Central memory CD4-positive, alpha-beta T cell (primary cell): ENCODE measurements around the gene NAPEPLD.
A peak's percentile ranks its signal among the peaks of the same experiment; 100 is the strongest.
"Not testable (repeated sequence)": the region's sequence is repeated elsewhere in the genome, so short reads cannot be mapped to it uniquely, and the experiment has no call there.

Experiments used
- DNase-seq: peaks from one replicate; pipeline ENCODE4 v3.0.0; 2022
- total RNA-seq, 3 experiments: gene quantifications; one replicate each; lab custom pipeline; 2026; lab: John Stamatoyannopoulos, UW

Gene NAPEPLD
- 7.4 to 13.1 (median 8.5) reads per million in 3 experiments for total RNA-seq

DNA sequence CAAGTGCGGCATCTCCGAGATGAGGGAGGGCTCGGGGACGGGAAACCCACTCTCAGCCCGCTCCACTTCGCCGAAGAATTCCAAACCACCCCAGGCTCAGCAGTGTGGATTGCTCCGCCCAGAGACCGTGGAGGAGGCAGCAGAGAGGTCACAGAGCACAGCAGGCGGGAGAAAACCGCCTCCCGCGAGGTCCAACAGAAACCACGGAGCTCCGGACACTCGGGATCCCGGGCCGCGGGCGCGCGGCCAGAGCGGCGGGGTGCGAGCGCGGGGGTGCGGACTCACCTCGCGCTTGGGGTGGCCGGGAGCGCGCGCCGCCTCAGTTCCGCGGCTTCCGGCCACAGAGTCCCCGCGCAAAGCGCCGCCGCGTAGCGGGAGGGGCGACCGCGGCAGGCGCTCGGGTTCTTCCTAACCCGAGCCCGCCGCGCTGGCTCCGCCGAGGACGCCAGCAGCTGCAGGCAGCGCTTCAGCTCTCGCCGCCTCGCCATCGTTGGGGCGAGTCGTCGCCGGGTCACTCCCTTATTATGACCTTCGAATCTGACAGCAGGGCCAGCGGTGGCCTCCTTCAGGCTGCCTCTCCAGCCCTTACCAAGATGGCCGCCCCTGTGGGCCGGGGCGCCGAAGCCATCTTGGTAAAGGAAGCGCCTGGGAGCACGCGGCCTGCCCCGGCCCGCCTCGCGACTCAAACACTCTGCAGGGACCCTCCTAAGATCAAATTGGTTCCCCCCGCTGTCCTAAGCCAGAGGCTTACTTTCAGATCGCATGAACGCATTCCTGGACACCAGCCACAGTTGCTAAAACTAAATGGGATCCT is at the start of gene NAPEPLD:
Gene NAPEPLD, minus strand, starts transcription at position 106 of the 814 bp plus-strand sequence. CDS start 20,323 bp downstream, outside the sequence.
- DNase-seq = peak; percentile 79

DNA sequence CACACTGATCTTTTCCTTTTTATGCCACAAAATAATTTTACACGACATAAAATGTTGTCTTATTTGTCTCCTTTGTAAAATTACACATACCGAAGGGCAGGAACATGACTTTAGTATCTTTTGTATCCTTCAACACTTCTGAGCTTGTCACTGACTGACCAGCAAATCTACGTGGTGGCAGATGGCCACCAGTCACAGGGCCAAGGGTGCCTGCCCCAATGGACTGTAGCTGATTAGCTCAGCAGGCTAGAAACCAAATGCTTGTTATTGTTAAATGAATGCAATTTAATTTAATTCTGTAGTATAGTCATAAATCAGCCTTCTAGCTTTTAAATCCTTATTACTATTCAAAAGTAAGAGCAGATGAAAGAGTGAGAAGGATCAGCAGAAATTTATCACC is 49.2 kb upstream of the NAPEPLD start:
- not testable (repeated sequence) for DNase-seq

DNA sequence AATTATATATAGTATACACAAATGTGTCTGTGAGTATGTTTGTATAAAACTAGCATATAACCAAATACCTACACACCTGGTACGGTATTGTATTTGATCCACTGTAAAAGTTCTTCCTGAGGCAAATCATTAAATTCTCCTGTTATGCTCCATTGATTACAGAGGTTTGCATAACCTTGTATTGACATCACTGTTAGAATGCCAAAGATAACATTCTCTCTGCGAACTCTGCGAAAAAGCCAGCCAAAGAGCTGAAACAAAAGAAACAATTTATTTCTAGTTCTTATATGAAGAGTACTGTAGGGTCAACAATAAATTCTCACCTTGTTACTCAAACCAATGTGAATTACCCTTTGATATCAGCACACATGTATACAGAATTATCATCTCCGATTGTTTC is 46.5 kb upstream of the NAPEPLD start:
- DNase-seq = not testable (repeated sequence)

DNA sequence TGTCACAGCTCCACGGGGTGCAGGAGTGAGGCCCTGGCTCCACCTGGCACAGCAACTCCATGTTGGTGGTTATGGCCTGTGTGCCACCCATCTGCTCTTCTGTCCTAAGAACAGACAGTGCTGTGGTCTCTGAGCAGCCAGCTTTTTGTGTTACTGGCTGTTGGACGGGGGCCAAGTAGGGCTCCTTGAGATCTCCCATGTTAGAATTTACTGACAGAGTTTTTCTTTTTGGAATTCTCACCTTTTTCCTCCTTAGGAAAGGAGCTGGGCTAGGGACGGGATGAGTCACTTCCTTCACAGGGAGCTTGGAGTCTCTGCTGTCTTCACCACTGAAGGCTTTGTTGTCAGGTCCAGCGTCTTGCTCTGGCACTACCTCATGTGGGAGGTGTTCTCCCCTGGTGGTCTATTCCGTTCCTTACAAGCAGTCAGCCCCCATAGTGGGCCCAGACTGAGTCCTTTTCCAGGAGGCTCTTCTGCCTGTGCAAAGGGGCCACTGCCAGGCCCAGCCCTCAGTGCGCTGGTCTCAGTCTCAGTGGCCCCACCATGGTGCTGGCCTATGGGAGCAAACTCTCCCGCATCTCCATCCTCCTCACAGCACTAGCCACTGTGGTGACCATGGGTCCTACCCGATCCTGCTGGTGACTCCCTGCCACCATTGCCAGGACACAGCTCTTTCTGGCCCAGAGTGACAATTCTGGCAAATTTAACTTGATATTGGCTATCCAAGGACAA is 23.7 kb upstream of the NAPEPLD start:
- not testable (repeated sequence) for DNase-seq

DNA sequence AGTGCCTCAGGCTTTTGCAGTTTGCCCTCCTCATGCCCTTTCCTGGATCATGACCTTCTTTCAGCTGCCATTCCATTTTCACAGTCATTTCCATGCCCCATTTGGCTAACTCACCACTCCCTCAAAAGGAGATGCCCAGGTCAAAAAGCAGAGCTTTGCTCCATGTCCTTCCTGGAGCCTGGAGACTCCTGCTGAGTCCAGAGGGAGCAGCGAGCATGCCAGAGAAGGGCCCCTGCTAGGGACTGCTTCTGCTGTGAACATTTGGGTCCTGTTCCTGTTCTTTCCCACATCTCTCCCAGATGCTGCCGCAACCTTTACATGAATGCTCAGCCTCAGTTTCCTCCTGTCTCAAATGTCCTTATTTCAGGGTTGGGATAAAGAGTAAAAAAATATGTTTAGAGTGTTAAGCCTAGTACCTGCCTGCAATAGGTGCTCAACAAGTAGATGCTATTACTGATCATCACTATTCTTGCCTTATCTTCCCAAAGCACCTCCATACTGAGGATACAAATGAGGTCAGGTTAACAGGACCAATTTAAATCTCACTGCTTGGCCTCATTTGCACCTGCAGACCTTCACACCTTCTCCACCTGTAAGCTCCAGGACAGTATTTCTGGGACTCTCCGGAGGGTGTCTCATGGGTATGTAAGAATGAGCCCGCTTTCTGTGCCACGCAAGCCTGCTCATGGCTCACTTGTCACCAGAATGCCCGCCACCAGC is 23.0 kb upstream of the NAPEPLD start:
- DNase-seq = not testable (repeated sequence)

DNA sequence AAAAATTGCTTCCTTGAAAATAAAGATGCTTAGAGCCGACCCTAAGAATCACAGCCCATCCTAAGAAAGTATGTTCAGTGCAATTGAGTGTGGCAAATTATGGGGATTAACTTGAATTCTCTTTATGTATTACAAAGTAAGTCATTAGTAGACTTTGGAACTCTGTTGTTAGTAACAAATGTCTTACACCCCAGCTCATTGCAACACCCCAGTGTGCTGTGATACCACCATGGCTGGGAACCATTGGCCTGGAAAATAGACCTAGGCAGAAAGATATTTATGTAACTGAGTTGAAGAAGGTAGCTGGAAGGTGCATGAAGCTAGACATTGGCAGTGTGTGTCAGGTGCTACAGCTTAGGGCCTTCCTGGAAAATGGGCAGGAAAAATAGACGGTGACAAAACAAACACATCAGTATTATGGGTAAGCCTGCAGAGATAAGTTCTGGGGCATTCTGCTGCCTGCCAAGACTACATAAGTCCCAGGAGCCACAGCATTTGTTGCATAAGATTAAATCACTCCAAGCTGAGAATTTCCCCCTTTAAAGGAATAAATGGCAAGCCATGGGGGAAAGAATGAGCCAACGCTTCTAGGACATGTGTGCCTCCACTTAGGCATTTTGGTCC is 18.1 kb upstream of the NAPEPLD start:
- not testable (repeated sequence) for DNase-seq

DNA sequence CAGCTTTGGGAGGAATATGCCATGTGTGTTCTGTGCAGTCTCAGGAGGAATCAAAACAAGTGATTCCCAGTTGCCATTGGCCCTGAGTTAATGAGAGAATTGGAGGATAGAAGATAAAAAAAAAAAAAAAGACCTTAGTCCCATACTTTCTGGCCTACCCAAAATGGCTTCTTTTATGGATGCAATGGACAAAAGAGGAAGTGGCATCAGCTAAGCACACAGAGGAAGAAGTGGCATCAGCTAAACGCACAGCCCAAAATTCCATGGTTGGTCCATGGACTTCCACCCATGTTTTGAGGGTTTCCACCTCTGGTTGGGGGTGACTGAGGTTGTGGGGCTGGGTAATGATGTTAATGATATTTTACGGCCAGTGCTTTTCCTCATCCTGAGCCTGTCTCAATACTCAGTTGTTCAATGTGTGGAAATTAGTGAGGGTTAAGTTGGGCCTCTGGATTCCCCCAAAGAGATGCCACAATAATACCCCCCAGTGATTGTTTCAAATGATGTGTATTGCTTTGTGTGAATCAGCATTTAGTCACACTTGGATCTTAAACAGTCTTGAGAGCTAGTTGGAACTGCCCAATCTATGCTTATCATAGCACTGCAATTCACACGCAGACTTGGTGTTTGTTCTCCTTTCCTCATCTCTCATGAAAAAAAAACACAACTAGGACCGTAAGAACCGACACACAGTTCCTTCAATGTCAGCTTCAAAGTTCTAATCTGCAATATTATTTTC is 14.4 kb upstream of the NAPEPLD start:
- not testable (repeated sequence) for DNase-seq

DNA sequence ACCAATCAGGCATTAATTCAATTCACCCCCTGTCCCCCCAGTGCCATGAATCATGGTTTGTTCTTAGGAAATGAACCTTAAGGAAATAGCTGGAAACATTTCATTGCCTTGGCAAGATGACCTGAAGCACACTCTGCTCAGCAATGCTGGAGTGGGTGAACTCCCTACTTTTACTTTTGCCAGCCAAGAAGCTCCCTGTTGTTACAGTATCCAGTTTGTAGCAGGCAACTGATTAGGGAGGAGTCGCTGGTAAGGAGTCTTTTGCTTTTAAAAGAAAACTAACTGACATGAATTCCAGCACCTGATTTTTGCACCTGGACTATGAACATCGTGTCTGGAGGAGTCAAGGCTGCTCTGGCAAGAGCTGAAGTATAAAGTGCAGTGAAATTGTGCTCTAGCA is 13.7 kb upstream of the NAPEPLD start:
- not testable (repeated sequence) for DNase-seq

DNA sequence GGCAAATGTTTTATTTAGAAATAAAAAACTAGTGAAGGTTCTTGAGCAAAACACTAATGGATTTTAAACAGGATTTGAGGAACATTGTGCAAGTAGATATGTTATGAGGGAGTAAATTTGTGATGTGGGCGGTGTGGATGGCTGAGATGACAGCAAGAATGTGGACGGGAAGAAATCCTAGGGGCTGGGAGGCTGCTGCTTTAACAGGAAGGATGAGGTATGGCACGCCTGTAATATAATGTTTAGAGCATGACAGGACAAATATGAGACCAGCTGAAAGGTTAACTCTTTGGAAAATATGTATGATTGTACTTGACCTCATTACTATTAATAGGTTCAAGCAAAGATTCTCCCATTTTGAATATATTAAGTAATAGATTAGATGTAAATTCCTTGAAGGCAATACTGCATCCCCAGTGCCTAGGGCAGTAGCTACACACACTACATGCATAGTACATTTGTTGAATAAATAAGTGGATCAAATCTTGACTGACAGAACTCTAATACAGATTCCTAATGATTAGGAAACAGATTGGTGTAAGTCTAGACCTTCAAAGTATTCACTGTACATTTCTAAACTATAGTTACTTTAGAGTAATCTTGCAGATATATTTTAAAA is 13.2 kb upstream of the NAPEPLD start:
- DNase-seq = not testable (repeated sequence)

DNA sequence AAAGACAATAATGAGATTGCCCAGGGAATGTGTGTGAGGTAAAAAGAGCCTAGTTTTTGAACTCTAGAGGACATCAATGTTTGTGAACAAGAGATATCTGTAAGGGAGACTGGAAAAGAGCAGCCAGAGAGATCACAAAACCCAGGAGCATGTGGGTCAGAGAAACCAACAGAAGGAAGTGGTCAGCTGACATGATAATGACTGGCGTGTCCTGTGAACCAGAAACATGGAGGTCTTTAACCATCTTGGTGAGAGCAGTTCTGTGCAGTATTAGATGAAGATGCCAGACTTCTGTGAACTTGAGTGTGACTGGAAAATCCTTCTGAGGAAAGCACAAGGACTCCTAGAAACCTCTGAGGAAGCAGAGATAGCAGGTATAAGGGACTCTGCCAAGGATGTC is 10.2 kb upstream of the NAPEPLD start:
- DNase-seq = not testable (repeated sequence)

DNA sequence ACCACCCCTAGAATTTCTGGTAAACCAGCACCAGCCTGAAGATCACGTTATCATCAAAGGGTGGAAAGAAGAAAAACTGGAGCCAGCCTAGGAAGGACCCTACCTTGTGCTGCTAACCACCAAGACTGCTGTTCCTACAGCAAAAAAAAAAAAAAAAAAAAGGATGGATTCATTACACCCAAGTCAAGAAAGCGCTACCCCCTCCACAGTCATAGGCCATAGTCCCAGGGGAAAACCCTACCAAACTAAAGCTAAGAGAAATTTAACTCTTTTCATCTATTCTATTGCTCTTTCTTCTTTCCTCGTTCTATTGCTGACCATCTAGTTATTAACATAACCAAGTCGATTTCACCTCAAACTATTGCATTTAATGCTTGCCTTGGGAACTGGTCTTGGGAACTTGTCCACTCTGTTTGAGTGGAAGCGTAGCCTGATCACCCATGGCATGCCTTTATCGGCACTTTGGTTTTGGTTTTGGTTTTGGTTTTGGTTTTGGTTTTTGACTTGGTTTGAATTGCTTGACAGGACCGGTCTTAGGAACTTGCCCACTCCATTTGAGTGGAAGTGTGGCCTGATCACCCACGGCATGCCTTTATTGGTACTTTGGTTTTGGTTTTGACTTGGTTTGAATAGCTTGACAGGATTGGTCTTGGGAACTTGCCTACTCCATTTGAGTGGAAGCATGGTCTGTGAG is 6.6 kb upstream of the NAPEPLD start:
- DNase-seq = peak; percentile 25

DNA sequence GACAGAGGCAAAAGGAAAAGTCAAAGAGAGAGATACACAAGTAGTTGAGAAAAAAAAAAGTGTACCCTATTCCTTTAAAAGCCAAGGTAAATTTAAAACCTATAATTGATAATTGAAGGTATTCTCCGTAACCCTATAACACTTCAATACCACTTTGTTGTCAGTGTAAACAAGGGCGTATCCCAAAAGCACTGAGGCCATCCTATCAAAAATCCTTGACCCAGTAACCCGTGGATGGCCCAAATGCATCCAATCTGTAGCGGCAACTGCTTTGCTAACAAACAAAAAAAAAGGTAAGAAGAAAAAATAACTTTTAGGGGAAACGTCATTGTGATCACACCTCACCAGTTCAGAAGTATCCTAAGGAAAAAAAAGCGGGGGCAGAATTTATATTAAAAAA is 5.1 kb upstream of the NAPEPLD start:
- DNase-seq = no peak

DNA sequence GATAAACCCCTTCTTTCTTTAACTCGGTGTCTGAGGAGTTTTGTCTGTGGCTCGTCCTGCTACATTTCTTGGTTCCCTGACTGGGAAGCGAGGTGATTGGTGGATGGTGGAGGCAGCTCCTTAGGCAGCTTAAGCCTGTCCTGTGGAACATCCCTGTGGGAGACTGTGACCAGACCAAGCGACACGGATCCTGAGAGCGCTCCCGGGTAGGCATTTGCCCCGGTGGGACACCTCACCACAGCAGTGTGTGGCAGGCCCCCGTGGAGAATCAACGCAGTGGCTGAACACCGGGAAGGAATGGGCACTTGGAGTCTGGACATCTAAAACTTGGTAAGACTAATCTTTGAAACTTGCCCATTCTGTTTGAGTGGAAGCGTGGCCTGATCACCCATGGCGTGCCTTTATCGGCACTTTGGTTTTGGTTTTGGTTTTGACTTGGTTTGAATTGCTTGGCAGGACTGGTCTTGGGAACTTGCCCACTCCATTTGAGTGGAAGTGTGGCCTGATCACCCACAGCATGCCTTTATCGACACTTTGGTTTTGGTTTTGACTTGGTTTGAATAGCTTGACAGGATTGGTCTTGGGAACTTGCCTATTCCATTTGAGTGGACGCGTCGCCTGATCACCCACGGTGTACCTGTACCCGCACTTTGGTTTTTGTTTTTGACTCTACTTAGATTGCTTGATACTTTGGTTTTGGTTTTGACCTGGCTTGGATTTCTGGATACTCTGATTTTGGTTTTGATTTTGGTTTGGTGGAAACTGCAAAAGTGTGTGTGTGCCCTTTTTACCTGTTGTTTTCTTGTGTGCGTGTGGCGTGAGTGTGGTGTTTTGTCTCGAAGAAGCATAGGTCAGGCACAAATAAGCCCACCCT is 4.1 kb upstream of the NAPEPLD start:
- DNase-seq = not testable (repeated sequence)

DNA sequence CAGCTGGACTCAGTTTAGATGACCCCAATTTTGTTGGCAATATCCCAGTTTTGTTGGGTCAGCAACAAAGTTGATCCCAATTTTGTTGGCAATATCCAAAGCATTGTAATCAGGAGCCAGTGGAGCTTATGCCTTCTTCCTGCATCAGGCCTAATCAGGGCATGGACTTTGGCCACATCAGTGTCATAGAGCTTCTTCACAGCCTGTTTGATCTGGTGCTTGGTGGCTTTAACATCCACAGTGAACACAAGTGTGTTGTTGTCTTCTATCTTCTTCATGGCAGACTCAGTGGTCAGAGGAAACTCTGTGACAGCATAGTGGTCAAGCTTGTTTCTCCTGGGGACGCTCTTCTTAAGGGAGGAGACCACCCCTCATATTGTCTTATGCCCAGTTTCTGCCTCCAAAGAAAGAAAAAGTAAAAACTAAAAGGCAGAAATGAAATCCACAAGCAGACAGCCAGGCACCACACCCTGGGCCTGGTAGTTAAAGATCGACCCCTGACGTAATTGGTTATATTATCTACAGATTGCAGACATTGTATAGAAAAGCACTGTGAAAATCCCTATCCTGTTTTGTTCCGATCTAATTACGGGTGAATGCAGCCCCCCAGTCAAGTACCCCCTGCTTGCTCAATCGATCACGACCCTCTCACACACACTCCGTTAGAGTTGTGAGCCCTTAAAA is 3.2 kb upstream of the NAPEPLD start:
- not testable (repeated sequence) for DNase-seq

DNA sequence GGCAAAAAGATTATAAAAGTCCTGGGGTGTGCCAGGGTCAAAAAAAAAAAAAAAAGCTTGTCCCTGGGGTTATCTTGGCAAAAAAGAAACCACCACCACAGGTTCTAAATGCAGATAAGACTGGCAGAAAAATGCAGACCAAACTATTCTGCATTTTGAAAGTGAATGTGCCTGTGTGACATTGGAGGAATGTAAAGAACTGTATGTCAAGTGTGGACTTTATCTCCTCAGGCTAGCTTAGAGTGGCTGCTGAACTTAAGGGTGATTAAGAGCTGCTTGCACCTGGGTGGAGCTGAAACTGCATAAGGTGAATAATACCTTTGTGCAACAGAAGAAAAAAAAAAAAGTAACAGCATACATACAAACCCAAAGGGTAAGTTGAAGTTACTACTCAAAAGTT is 1.3 kb upstream of the NAPEPLD start:
- DNase-seq = no peak

DNA sequence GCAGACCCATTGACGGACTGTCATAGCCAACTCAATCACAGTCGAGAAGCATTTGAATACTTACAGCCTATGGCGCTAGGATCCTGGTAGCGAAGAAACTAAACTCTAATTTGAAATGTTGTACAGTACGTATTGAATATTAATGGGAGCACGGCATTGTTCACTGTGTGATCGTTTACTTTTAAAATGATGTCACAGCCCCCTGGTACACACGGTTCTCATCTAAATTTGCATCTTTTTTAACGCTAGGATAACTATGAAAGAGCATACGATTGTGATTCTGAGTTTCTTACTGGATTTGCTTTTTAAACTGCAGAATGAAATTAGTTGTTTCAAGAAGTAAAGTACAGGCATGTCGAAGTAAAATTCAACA is 895 bp upstream of the NAPEPLD start:
- no peak for DNase-seq

DNA sequence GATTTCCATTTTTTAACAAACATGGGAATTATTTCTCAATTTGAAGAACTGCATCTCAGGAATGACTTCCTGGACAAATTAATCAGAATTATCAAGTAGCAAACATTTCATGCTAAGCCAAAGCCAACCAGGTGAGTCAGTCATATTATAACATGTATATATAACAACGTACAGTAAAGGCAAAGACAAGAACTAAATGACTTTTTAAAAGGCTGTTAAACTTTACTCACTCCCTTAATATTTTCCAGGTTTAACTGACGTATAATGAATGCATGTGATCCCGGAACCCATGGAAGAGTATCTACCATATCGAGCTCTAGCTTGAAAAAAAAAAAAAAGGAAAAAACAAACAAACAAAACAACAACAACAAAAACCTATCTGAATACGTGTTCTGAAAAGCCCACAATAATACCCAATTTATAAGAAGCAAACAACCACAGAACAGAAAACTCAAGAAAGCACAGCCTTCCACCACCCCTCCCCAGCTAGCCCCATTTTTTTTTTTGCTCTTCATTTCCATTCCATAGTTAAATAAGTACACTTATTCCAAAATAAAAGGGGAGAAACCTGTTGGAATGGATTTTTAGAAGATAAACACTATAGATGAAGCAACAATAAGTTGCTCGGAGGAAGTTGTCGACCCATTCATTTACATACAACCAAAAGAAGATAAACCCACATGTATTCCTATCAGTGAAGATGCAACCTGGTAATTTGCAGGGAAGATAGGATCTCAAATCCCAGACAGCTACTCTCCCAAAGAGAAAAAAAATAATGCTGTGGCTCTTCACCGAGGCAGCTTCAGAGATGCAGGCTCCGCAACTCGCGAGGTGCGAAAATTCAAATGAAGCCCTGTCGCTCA is 537 bp downstream of the NAPEPLD start:
- no peak for DNase-seq

DNA sequence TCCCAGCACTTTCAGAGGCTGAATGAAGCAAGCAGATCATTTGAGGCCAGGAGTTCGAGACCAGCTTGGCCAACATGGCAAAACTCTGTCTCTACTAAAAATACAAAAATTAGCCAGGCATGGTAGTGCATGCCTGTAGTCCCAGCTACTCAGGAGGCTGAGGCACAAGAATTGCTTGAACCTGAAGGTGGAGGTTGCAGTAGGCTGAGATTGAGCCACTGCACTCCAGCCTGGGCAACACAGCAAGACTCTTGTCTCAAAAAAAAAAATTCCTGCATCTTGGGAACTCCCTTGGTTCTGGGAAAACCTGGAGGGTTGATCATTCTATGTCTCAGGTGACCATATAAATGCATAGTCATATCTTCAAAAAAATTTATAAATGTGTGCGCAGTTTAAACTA is 4.1 kb downstream of the NAPEPLD start:
- not testable (repeated sequence) for DNase-seq
